Activated T-helper 17 cell treated with anti-CD3 and anti-CD28 coated beads, Interleukin-2, amount 50 U/mL, for 72 hours (primary cell): ENCODE measurements around the gene LPIN3. TPM values are rescaled to one million over a fixed set of nuclear protein-coding genes. Genes with fewer than 3 reads are reported as not detected.

Experiments used
- ATAC-seq: fragments of 150-1000 bp; cut with Tn5 transposase; replicated peaks from 2 replicates; pipeline ENCODE4 v1.10.0; 2021; ENCODE audit warnings: mild to moderate bottlenecking, moderate library complexity
- H3K27ac Mint-ChIP-seq: one replicate; pipeline ENCODE4 v1.8.0; 2022; ENCODE audit warnings: mixed read lengths
- H3K27me3 Mint-ChIP-seq: one replicate; pipeline ENCODE4 v1.8.0; 2022; ENCODE audit warnings: mixed read lengths
- H3K36me3 Mint-ChIP-seq: one replicate; pipeline ENCODE4 v1.8.0; 2022; ENCODE audit warnings: low read depth, mild to moderate bottlenecking, mixed read lengths
- H3K4me1 Mint-ChIP-seq: one replicate; pipeline ENCODE4 v1.8.0; 2022; ENCODE audit warnings: mixed read lengths
- H3K4me3 Mint-ChIP-seq: one replicate; pipeline ENCODE4 v1.8.0; 2022; ENCODE audit warnings: mild to moderate bottlenecking, mixed read lengths
- H3K9me3 Mint-ChIP-seq: one replicate; pipeline ENCODE4 v1.8.0; 2022; ENCODE audit warnings: mixed read lengths
- total RNA-seq, 2 donors: library from RNA; stranded (reverse); gene quantifications; one replicate each; pipeline ENCODE4 v1.2.3, GENCODE V29; 2022

The LPIN3 gene
- total RNA-seq, 2 donors from 2014 or later = 2.3 to 10.0 TPM

GRCh38 chr20:41377275-41377674, 36.7 kb downstream of the LPIN3 start:
- Mint-ChIP-seq H3K36me3 (no peaks in the 10 kb centered on the region), H3K9me3 (no peaks in the 10 kb centered on the region), H3K27me3 (peaks cover 29% of the 10 kb centered on the region), H3K4me1 (no peaks in the 10 kb centered on the region), H3K4me3 (no peak overlapping the region), H3K27ac (no peak overlapping the region)
- no peak for ATAC-seq

GRCh38 chr20:41379551-41379950, 38.9 kb downstream of the LPIN3 start:
- Mint-ChIP-seq H3K4me3 (no peak overlapping the region), H3K27me3 (peaks cover 17% of the 10 kb centered on the region), H3K9me3 (peaks cover 4% of the 10 kb centered on the region), H3K4me1 (no peaks in the 10 kb centered on the region), H3K27ac (no peak overlapping the region), H3K36me3 (no peaks in the 10 kb centered on the region)
- ATAC-seq = no peak

GRCh38 chr20:41380551-41381193, 40.1 kb downstream of the LPIN3 start:
- no peak for ATAC-seq
- Mint-ChIP-seq H3K27me3 (peaks cover 20% of the 10 kb centered on the region), H3K4me3 (no peak overlapping the region), H3K4me1 (no peaks in the 10 kb centered on the region), H3K9me3 (peaks cover 4% of the 10 kb centered on the region), H3K36me3 (no peaks in the 10 kb centered on the region), H3K27ac (no peak overlapping the region)

- ATAC-seq = no peak
- Mint-ChIP-seq H3K27ac (no peak overlapping the region), H3K36me3 (no peaks in the 10 kb centered on the region), H3K4me3 (no peak overlapping the region), H3K9me3 (peaks cover 4% of the 10 kb centered on the region), H3K27me3 (peaks cover 11% of the 10 kb centered on the region), H3K4me1 (no peaks in the 10 kb centered on the region)
Observed at GRCh38 chr20:41382791-41383305, 42.2 kb downstream of the LPIN3 start.

GRCh38 chr20:41386502-41387427, 46.1 kb downstream of the LPIN3 start:
- Mint-ChIP-seq H3K9me3 (peaks cover 4% of the 10 kb centered on the region), H3K4me1 (no peaks in the 10 kb centered on the region), H3K4me3 (no peak overlapping the region), H3K27ac (no peak overlapping the region), H3K36me3 (no peaks in the 10 kb centered on the region), H3K27me3 (peaks cover 4% of the 10 kb centered on the region)
- no peak for ATAC-seq

- peaks cover 4% of the 10 kb centered on the region for H3K27me3 Mint-ChIP-seq
- no peak for ATAC-seq
- H3K27ac Mint-ChIP-seq = no peak overlapping the region
- no peak overlapping the region for H3K4me3 Mint-ChIP-seq
- H3K9me3 Mint-ChIP-seq = peaks cover 4% of the 10 kb centered on the region
- H3K36me3 Mint-ChIP-seq = no peaks in the 10 kb centered on the region
- H3K4me1 Mint-ChIP-seq = no peaks in the 10 kb centered on the region
Observed at GRCh38 chr20:41387444-41387851, 46.8 kb downstream of the LPIN3 start.

GRCh38 chr20:41390889-41391288, 50.3 kb downstream of the LPIN3 start:
- no peaks in the 10 kb centered on the region for H3K4me1 Mint-ChIP-seq
- no peaks in the 10 kb centered on the region for H3K9me3 Mint-ChIP-seq
- H3K4me3 Mint-ChIP-seq = no peak overlapping the region
- H3K36me3 Mint-ChIP-seq = no peaks in the 10 kb centered on the region
- no peak overlapping the region for H3K27ac Mint-ChIP-seq
- H3K27me3 Mint-ChIP-seq = no peaks in the 10 kb centered on the region
- no peak for ATAC-seq

GRCh38 chr20:41391587-41392001, 51.0 kb downstream of the LPIN3 start:
- Mint-ChIP-seq H3K36me3 (no peaks in the 10 kb centered on the region), H3K4me3 (no peak overlapping the region), H3K27me3 (no peaks in the 10 kb centered on the region), H3K9me3 (no peaks in the 10 kb centered on the region), H3K4me1 (no peaks in the 10 kb centered on the region), H3K27ac (no peak overlapping the region)
- ATAC-seq = no peak

- Mint-ChIP-seq H3K9me3 (no peaks in the 10 kb centered on the region), H3K4me1 (no peaks in the 10 kb centered on the region), H3K36me3 (no peaks in the 10 kb centered on the region), H3K4me3 (no peak overlapping the region), H3K27me3 (no peaks in the 10 kb centered on the region), H3K27ac (no peak overlapping the region)
- ATAC-seq = no peak
Observed at GRCh38 chr20:41392295-41392694, 51.7 kb downstream of the LPIN3 start.

- H3K27me3 Mint-ChIP-seq = no peaks in the 10 kb centered on the region
- H3K36me3 Mint-ChIP-seq = no peaks in the 10 kb centered on the region
- no peak overlapping the region for H3K4me3 Mint-ChIP-seq
- no peak for ATAC-seq
- no peaks in the 10 kb centered on the region for H3K4me1 Mint-ChIP-seq
- H3K27ac Mint-ChIP-seq = no peak overlapping the region
- no peaks in the 10 kb centered on the region for H3K9me3 Mint-ChIP-seq
Observed at GRCh38 chr20:41392871-41393704, 52.5 kb downstream of the LPIN3 start.

- Mint-ChIP-seq H3K27ac (no peak overlapping the region), H3K4me1 (no peaks in the 10 kb centered on the region), H3K9me3 (no peaks in the 10 kb centered on the region), H3K4me3 (no peak overlapping the region), H3K27me3 (no peaks in the 10 kb centered on the region), H3K36me3 (no peaks in the 10 kb centered on the region)
- ATAC-seq = no peak
Observed at GRCh38 chr20:41393705-41394066, 53.1 kb downstream of the LPIN3 start.

- Mint-ChIP-seq H3K4me1 (no peaks in the 10 kb centered on the region), H3K4me3 (no peak overlapping the region), H3K27me3 (no peaks in the 10 kb centered on the region), H3K36me3 (no peaks in the 10 kb centered on the region), H3K9me3 (no peaks in the 10 kb centered on the region), H3K27ac (no peak overlapping the region)
- no peak for ATAC-seq
Observed at GRCh38 chr20:41394081-41394480, 53.5 kb downstream of the LPIN3 start.

- H3K4me3 Mint-ChIP-seq = no peak overlapping the region
- no peaks in the 10 kb centered on the region for H3K36me3 Mint-ChIP-seq
- no peaks in the 10 kb centered on the region for H3K9me3 Mint-ChIP-seq
- H3K4me1 Mint-ChIP-seq = no peaks in the 10 kb centered on the region
- no peaks in the 10 kb centered on the region for H3K27me3 Mint-ChIP-seq
- no peak for ATAC-seq
- H3K27ac Mint-ChIP-seq = no peak overlapping the region
Observed at GRCh38 chr20:41394931-41395666, 54.5 kb downstream of the LPIN3 start.
